Epithelial cell of proximal tubule (primary cell): Measurements from ENCODE around the gene CCDC117. TPM values are rescaled to one million over a fixed set of nuclear protein-coding genes. Genes with fewer than 3 reads are reported as not detected.

Source experiments
- DNase-seq: peaks from one replicate; pipeline ENCODE4 v3.0.0-alpha.2; 2011; ENCODE audit warnings: low read depth
- H3K4me3 ChIP-seq: 2 replicates; pipeline ENCODE4 v1.5.1; 2011; ENCODE audit warnings: low read depth, mild to moderate bottlenecking, low read length
- CTCF ChIP-seq: conservative IDR thresholded peaks from 2 replicates; pipeline ENCODE4 v1.5.1; 2012; ENCODE audit warnings: low read depth, mild to moderate bottlenecking, low read length
- total RNA-seq: library from RNA; depleted of rRNA; stranded (reverse); fragments of >200 nt; gene quantifications from 2 replicates; pipeline ENCODE4 v1.2.3, GENCODE V29; 2015

CCDC117 gene
- total RNA-seq, 1 donor from 2014 or later: 17.1 TPM

- no peak for DNase-seq
- TF ChIP-seq CTCF: no peak
- H3K4me3 ChIP-seq: no peak overlapping the region
Measured at GRCh38 chr22:28826921-28827320, 54.4 kb downstream of the CCDC117 start.

DNA sequence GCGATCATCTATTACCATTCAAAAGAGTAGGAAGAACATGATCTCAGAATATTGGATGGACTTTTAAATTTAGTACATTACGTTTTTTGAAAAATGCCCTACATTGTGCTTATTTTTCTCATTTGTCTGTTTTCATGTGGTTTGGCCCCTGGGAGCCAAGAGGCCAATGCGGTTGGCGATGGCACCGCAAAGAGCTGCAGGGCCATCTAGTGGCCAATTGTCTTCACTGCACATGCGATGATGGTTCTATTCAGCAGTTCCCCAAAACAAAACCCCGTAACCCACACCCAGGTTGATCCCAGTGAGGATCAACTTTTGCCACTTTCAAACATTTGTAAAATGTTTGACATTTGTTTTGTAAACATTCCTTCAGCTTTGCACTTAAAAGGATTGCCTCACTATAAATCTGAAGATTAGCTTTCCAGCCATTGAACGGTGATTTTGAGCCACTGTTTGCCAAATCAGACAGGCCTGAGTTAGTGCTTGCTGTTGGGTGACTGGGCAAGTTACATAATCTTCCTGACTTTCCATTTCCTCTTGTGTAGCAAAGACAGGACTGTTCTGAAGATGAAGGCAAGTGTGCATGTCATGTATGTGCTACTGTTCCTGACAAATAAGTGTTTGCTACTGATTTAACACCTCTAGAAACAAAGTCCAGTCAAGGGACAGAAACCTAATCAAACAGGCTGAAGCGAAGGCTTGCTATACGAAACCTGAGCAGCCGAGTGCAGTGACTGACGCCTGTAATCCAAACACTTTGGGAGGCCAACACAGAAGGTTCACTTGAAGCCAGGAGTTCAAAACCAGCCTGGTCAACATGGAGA is 57.1 kb downstream of the CCDC117 start:
- DNase-seq: no peak
- TF ChIP-seq CTCF: peak; percentile 99
- H3K4me3 ChIP-seq: no peak overlapping the region

DNA sequence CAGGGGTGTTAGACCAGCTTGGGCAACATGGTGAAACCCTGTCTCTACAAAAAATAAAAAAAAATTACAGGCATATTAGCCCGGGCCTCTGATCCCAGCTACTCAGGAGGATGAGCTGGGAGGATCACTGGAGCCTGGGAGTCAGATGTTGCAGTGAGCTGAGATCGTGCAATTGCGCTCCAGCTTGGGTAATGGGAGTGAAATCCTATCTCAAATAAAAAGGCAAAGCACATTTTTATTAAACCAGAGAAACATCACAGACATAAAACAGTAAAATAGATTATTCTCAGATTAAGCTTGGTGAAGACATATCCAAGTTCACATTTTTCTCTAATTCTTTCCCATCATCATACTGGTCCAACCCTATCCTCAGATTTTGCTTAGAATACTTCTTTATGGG is 57.9 kb downstream of the CCDC117 start:
- TF ChIP-seq CTCF: no peak
- DNase-seq: no peak
- H3K4me3 ChIP-seq: no peak overlapping the region

- DNase-seq: no peak
- H3K4me3 ChIP-seq: no peak overlapping the region
- TF ChIP-seq CTCF: no peak
Measured at GRCh38 chr22:28831140-28832072, 58.9 kb downstream of the CCDC117 start.

- no peak for DNase-seq
- no peak for TF ChIP-seq CTCF
- H3K4me3 ChIP-seq: no peak overlapping the region
Measured at GRCh38 chr22:28832731-28833130, 60.2 kb downstream of the CCDC117 start.

DNA sequence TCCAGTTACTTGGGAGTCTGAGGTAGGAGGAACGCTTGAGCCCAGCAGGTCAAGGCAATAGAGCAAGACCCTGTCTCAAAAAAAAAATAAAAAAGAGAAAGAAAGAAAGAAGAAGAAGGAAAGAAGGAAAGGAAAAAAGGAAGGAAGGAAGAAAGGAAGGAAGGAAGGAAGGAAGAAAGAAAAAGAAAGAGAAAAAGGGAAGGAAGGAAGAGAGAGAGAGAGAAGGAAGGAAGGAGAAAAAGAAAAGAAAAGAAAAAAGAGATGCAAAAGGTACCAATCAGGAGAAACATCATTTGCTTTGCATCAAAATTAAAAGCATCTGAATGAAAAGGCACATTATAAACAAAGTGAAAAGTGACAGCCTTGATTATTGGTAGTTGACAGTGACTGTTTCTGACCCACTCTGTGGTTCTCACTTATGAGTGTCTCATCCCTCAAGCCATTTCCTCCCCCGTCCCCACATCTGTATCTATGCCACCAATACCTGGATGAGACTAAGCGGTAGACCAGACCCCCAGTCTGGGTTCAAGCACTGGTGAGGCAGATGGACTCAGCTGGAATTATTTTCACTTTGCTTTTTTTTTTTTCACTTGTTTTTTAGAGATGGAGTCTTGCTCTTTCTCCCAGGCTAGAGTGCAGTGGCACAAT is 60.9 kb downstream of the CCDC117 start:
- no peak for DNase-seq
- no peak for TF ChIP-seq CTCF
- no peak overlapping the region for H3K4me3 ChIP-seq
